Caco-2 (cell line): ENCODE measurements around the gene SIK2. TPM values are rescaled to one million over a fixed set of nuclear protein-coding genes. Genes with fewer than 3 reads are reported as not detected.
"Not testable (repeated sequence)": the region's sequence is repeated elsewhere in the genome, so short reads cannot be mapped to it uniquely, and the experiment has no call there.

ENCODE experiments used
- BruUV-seq: library from RNA; stranded (reverse); fragments of 400-500 nt; replicated peaks from 2 replicates; lab custom pipeline; 2021; lab: Mats Ljungman, UMichigan
- CTCF ChIA-PET: fragments of 300-600 bp; sonication (Branson Sonifier 250); formaldehyde crosslinking; loops from one replicate; lab custom pipeline; 2022; ENCODE audit warnings: antibody characterized with exemption; lab: Charles Lee
- POLR2A ChIA-PET: fragments of 300-600 bp; sonication (Branson Sonifier 250); formaldehyde crosslinking; loops from one replicate; lab custom pipeline; 2022; ENCODE audit warnings: antibody characterized with exemption; lab: Charles Lee
- DNase-seq, 2 experiments: peaks; one replicate each; pipeline versions ENCODE4 v3.0.0 to v3.0.0-alpha.2; 2020 to 2022
- H3K27me3 ChIP-seq: replicated peaks from 2 replicates; pipeline ENCODE4 v1.6.0; 2011; ENCODE audit warnings: low read length; ENCODE audit not compliant: control insufficient read depth, insufficient read depth
- H3K36me3 ChIP-seq: 2 replicates; pipeline ENCODE4 v1.5.1; 2011; ENCODE audit warnings: low read length; ENCODE audit not compliant: control insufficient read depth, insufficient read depth
- H3K4me1 ChIP-seq: fragments of 250-450 bp; sonication (Bioruptor Pico); 2 replicates; pipeline ENCODE4 v1.5.1; 2020; ENCODE audit warnings: mild to moderate bottlenecking
- H3K4me3 ChIP-seq: 2 replicates; pipeline ENCODE4 v1.5.1; 2011; ENCODE audit warnings: low read depth, mild to moderate bottlenecking, control low read depth, low read length
- H3K9me3 ChIP-seq: fragments of 250-450 bp; sonication (Bioruptor Pico); 2 replicates; pipeline ENCODE4 v1.5.1; 2020; ENCODE audit warnings: mild to moderate bottlenecking, moderate library complexity
- H3K27ac Mint-ChIP-seq: one replicate; pipeline ENCODE4 v1.8.0; 2022; ENCODE audit warnings: mixed read lengths; ENCODE audit not compliant: unreplicated experiment
- H3K27me3 Mint-ChIP-seq: one replicate; pipeline ENCODE4 v1.8.0; 2022; ENCODE audit warnings: mixed read lengths; ENCODE audit not compliant: insufficient read depth, unreplicated experiment
- H3K36me3 Mint-ChIP-seq: one replicate; pipeline ENCODE4 v1.8.0; 2022; ENCODE audit warnings: mild to moderate bottlenecking, mixed read lengths; ENCODE audit not compliant: insufficient read depth, unreplicated experiment
- H3K4me1 Mint-ChIP-seq: one replicate; pipeline ENCODE4 v1.8.0; 2022; ENCODE audit warnings: low read depth, mixed read lengths; ENCODE audit not compliant: unreplicated experiment
- H3K4me3 Mint-ChIP-seq: one replicate; pipeline ENCODE4 v1.8.0; 2022; ENCODE audit warnings: mild to moderate bottlenecking, moderate library complexity, mixed read lengths; ENCODE audit not compliant: unreplicated experiment
- H3K9me3 Mint-ChIP-seq: one replicate; pipeline ENCODE4 v1.8.0; 2022; ENCODE audit warnings: mixed read lengths; ENCODE audit not compliant: unreplicated experiment
- intact Hi-C: fragments of 100-400 bp; cut with micrococcal nuclease; formaldehyde crosslinking; loops from one replicate; pipeline ENCODE4 v1.10.0; 2022; ENCODE audit not compliant: unreplicated experiment
- total RNA-seq: library from RNA; stranded (reverse); gene quantifications from 2 replicates; pipeline ENCODE4 v1.2.3, GENCODE V29; 2022
- TF ChIP-seq, protein P1 (sequence below), 2 experiments: fragments of 200-600 bp in 1 of 2; IDR thresholded peaks; 1 replicate in 1 of 2; 2 replicates in 1 of 2; pipeline versions ENCODE4 v1.5.1 to v1.8.0; 2011 to 2022; ENCODE audit warnings: antibody characterized with exemption in 1 of 2, control low read depth in 1 of 2, inconsistent platforms in 1 of 2, low read depth in 1 of 2, low read length in 1 of 2, mild to moderate bottlenecking in 1 of 2, moderate library complexity in 1 of 2; ENCODE audit not compliant: insufficient read depth in 1 of 2, severe bottlenecking in 1 of 2, unreplicated experiment in 1 of 2

SIK2 gene
- total RNA-seq, 1 experiment from 2014 or later: 40.2 TPM

DNA sequence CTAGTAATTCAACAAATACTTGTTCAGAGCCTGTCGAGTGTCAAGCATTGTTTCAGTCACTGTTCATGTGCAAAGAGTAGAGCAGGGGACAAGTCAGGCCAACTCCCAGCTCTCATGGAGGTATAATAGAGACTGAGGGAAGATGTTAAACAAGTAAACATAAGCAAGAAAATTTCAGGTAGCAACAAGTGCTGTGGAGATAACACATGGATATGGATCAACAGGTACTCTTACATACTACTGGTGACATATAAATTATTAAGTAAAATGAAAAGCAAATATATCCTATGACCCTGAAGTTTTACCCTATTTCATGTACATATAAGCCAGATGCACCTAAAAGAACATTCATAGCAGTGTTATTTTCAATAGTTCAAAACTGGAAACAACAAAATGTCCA, 42.7 kb downstream of the SIK2 start:
- Histone ChIP-seq H3K4me3 (no peak overlapping the region), H3K4me1 (no peaks in the 10 kb centered on the region), H3K9me3 (no peaks in the 10 kb centered on the region), H3K27me3 (no peaks in the 10 kb centered on the region), H3K36me3 (no peaks in the 10 kb centered on the region)
- Mint-ChIP-seq H3K36me3 (peaks cover 31% of the 10 kb centered on the region), H3K9me3 (no peaks in the 10 kb centered on the region), H3K4me1 (no peaks in the 10 kb centered on the region), H3K4me3 (no peak overlapping the region), H3K27ac (no peak overlapping the region), H3K27me3 (no peaks in the 10 kb centered on the region)
- intact Hi-C loops: no loop called here
- no TSS peak for BruUV-seq
- TF ChIP-seq, protein P1, sequence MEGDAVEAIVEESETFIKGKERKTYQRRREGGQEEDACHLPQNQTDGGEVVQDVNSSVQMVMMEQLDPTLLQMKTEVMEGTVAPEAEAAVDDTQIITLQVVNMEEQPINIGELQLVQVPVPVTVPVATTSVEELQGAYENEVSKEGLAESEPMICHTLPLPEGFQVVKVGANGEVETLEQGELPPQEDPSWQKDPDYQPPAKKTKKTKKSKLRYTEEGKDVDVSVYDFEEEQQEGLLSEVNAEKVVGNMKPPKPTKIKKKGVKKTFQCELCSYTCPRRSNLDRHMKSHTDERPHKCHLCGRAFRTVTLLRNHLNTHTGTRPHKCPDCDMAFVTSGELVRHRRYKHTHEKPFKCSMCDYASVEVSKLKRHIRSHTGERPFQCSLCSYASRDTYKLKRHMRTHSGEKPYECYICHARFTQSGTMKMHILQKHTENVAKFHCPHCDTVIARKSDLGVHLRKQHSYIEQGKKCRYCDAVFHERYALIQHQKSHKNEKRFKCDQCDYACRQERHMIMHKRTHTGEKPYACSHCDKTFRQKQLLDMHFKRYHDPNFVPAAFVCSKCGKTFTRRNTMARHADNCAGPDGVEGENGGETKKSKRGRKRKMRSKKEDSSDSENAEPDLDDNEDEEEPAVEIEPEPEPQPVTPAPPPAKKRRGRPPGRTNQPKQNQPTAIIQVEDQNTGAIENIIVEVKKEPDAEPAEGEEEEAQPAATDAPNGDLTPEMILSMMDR (IDR thresholded peaks at IDR 0.05; ENCODE audit: insufficient read depth in 1 of 2, low read depth in 1 of 2, low read length in 1 of 2, severe bottlenecking in 1 of 2, unreplicated experiment in 1 of 2): no peak
- POLR2A ChIA-PET: no interaction called here
- DNase-seq: no peak
- CTCF ChIA-PET: interaction anchor here (0.5 kb wide), 1 partner anchor 44 kb away, joined by 5 read pairs; no protein-coding TSS in a partner anchor

- POLR2A ChIA-PET: no interaction called here
- Mint-ChIP-seq H3K27ac (no peak overlapping the region), H3K9me3 (no peaks in the 10 kb centered on the region)
These were observed 43.5 kb downstream of the SIK2 start for GRCh38 chr11:111645657-111646316.

DNA sequence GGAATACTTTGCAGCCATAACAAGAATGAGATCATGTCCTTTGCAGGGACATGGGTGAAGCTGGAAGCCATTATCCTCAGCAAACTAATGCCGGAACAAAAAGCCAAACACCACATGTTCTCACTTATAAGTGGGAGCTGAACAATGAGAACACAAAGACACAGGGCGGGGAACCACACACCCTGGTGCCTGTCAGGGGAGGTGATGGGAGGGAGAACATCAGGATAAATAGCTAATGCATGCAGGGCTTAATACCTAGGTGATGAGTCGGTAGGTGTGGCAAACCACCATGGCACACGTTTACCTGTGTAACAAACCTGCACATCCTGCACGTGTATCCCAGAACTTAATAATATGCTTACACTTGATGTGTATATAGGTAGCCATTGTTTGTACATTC, 49.1 kb downstream of the SIK2 start:
- CTCF ChIA-PET, H3K27me3 Mint-ChIP-seq, POLR2A ChIA-PET, intact Hi-C loops, H3K9me3 Mint-ChIP-seq, H3K9me3 ChIP-seq, H3K27ac Mint-ChIP-seq, H3K4me3 Mint-ChIP-seq, H3K36me3 ChIP-seq, H3K27me3 ChIP-seq, DNase-seq, BruUV-seq, H3K4me3 ChIP-seq, H3K4me1 ChIP-seq, H3K36me3 Mint-ChIP-seq: not testable (repeated sequence)
- peaks cover 21% of the 10 kb centered on the region for H3K4me1 Mint-ChIP-seq

More at GRCh38 chr11:111645657-111646316, 43.5 kb downstream of the SIK2 start:
- Mint-ChIP-seq H3K36me3 (peaks cover 31% of the 10 kb centered on the region), H3K27me3 (no peaks in the 10 kb centered on the region), H3K4me3 (no peak overlapping the region), H3K4me1 (no peaks in the 10 kb centered on the region)
- no peak overlapping the region for H3K4me3 ChIP-seq
- no peaks in the 10 kb centered on the region for H3K9me3 ChIP-seq
- intact Hi-C loops: no loop called here
- CTCF ChIA-PET: no interaction called here
- no peaks in the 10 kb centered on the region for H3K27me3 ChIP-seq
- BruUV-seq: no TSS peak
- no peaks in the 10 kb centered on the region for H3K4me1 ChIP-seq
- TF ChIP-seq, protein P1 (IDR thresholded peaks at IDR 0.05; ENCODE audit: insufficient read depth in 1 of 2, low read depth in 1 of 2, low read length in 1 of 2, severe bottlenecking in 1 of 2, unreplicated experiment in 1 of 2): no peak
- H3K36me3 ChIP-seq: no peaks in the 10 kb centered on the region
- no peak for DNase-seq
